HUDEP-2 (cell line): ENCODE results near the gene SMLR1.
A peak's percentile ranks its signal among the peaks of the same experiment; 100 is the strongest.

Source experiments
- DNase-seq, 76 experiments: peaks; one replicate each; lab custom pipeline; 2025; ENCODE audit not compliant: unreplicated experiment in 76 of 76; lab: John Stamatoyannopoulos, UW

The SMLR1 gene

DNA sequence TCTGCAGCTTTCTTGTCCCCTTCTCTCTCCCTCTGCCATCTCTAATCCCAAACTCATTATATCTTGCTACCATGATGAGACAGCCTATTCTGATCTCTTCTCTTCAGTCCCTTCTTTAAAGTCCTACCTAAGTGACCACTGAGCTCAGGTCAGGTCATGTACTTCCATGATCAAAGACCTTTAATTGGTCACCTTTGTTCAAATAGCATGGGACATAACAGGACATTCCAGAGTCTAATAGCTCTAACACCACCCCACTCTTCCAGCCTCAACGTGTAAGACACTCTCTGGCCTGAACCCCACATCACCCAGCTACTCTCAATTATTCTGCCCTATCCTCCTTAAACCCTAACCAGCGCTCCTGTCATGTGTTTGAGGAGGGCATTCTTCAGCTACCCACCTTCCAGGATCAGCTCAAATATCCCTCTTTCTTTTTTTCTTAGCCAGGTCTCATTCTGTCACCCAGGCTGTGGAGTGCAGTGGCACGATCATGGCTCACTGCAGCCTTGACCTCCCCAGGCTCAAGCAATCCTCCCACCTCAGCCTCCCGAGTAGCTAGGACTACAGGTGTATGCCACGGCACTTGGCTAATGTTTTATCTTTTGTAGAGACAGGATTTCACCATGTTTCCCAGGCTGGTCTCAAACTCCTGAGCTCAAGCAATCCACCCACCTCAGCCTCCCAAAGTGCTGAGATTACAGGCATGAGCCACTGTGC lies 2.1 kb upstream of the SMLR1 start:
- no peak for DNase-seq

DNA sequence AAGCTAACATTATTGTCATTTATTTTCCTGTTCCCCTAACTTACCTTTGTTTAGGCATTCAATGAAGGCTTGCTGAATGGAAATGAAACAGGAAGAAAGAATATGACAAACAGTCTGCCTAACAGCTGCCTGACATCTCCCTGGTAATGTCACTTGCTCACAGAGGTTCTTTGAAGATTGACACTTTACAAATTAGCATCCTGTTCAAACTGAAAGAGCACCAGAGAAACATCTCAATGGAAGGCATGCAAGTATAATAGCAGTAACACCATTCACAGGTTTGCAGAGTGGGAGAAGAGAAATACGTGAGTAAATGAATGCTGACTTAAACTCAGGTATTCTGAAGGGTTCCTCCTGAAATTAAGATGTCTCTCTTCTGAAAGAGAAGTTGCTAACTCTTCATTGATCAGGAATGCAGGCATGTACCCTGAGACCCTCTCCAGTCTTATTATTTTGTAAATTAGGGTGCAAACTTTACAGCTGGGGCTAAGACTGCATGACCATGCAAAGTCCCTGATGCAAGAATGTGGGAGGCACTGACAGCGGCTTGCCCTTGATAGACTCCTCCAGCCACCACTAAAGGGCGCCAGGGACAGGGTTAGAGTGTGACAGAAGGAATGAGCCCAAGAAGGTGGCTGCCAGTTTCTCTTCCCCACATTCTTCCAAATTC lies 1.3 kb upstream of the SMLR1 start:
- no peak for DNase-seq

DNA sequence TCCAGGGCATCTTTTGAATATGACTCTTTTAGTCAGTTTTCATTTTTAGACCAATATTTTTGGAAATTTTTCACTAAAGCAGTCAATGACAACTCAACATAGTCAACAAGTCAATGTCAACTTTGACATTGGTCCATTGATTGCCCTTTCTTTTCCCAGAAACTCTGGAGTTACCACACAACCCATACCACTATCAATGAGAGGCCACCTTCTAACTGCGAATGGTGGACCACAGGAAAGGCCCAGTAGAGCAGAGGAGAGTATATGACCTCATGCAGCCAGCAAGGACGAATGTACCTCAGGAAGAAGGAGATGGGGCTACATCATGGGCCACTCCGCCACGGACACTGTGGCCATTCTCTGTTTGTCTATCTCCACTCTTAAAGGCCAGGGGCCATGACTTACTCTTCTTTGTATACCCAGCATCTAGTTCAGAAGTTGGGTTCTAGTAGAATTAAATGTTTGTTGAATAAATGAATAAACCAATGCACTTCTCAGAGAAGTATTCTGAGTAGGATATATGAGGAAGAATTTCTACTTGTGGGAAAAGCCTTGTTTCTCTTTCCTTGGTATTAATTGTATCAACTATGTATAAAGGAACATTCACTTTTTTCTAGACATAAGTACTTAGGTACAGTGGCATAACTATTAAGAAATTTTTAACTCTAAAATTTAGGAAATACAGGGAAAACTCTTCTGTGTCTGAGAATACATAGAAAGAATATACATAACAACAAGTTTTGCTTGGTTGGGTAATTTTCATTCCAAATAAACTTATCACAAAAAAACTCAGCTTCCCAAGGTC lies 562 bp upstream of the SMLR1 start:
- DNase-seq: no peak

DNA sequence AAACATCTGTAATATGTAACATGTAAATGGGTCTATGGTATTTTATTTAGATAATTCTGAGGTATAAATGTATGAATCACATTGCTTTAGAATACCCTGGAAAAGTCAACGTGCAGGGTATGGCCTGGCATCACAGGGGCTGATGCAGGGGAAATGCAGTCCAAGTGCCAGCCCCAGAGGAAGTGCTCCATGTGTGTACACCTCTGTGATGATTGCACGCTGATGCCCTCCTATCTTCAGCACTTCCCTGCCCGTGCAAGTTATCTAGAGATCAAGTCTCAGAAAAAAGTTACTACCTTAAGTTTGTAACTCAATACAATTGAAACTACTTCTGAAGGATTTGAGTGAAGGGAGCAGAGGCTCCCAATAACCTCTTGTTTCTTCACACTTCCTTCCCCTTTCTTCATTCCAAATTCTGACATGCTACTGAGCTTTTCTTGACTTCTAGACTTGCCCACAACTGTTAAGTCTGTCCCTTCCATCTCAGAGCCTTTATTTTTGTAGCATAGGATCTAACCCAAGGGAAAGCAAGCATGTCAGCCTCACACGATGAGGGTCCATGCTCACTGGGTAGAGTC lies 2.2 kb downstream of the SMLR1 start:
- peak in 1 of 76 experiments; percentile 4 for DNase-seq

DNA sequence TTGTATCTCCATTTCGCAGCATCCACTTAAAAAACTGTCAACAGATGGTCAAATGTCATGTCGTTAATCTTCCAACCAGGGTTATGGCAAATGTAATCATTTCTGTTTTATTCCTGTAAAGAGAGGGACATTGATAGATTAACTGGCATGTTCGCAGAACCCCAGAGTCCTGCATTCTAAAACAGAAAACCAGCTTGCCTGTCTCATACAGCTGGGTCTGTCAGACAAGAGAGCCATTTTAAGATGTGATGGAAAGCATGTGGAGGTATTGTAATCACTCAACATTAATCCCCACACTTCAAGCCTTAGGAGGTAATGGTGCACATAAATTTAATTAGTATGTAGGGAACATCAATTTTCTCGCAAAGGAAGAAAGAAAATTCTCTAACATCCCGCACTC lies 4.4 kb downstream of the SMLR1 start:
- no peak for DNase-seq

DNA sequence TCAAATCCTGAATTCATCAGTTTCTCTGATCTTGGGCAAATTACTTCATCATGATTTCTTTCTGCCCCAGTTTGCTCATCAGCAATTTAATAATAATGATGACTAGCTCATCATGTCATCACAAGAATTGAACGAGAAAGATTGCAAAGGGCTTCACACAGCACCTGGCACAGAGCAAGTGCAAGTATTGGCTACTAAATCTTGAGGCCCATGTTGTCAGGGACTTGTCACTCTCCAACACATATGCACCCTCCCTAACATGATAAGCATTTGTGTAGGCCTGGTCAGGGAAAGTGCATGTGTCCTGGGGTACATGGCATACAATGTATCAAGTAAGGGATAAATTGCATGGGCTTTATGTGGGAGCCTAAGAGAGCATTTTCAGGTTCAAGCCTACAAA lies 6.4 kb downstream of the SMLR1 start:
- no peak for DNase-seq

DNA sequence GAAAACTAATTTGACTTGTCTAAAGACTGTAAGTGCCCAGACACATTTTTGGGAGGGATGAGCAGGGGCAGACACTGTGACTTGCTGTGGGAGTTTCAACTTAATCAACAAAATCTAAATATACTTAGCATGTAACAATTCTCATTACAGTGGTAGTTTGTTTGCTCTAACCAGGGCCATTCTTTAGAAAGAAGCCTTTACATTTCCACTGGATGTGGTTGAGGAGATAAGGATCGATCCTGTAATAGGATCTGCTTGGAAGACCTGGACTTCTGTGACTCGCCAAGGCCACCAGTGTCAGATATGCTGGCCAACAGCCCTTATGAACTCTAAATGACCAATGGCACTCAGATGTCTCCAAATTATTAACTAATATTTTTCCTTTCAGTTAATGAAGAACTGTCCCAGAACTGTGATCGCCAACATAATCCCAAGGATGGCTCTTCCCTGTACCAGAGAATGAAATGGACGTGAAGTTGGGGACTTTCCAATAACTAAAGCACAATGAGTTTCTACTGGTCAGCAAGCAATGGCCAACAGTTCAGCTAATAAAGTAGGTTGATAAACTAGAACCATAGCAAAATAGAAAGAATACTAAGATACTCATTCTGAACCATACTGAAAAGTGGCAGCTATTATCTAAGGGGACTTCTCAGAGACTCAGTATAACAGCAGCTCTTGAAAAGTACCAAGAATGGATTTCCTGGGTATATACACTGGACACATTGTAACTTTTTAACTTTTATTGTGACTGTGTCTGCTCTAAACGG lies 7.5 kb downstream of the SMLR1 start:
- no peak for DNase-seq

DNA sequence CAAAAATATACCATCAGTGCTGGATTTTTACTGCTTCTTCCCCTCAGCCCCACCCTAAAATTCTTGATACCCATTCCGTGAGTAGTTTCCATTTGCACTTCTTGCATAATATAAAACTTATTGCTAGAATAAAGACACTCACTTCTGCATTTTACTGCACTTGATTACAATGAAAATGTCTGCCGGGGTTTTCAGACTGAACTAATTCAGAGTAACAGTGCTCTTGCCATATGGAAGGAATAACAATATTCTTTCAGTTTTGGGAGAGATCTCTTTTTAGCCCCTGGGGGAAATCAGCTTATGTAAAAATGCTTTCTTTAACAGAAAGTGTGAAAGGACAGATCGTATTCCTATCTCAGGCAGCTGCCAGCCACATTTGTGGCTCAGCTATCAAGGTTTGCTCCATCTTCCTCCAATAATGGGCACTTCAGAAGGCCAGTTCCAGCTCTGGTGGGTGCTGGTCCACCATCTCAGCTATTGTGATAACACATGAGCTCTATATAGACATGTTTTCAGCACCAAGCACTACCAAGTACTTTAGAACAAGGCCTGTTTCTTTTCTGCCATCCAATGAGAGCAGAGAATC lies 8.9 kb downstream of the SMLR1 start:
- DNase-seq: no peak

DNA sequence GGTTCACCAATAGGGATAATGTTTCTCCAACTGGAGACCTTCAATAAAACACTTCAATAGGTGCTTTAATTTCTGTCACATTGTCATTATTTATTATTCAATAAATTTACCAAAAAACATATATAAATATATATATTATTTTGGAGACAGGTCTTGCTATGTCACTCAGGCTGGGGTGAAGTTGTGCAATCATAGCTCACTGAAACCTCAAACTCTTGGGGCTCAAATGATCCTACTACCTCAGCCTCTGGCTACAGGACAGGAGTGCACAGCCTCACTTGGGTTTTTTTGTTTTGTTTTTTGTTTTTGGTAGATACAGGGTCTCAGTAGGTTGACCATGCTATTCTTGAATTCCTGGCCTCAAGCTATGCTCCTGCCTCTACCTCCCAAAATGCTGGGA lies 9.9 kb downstream of the SMLR1 start:
- DNase-seq: no peak

DNA sequence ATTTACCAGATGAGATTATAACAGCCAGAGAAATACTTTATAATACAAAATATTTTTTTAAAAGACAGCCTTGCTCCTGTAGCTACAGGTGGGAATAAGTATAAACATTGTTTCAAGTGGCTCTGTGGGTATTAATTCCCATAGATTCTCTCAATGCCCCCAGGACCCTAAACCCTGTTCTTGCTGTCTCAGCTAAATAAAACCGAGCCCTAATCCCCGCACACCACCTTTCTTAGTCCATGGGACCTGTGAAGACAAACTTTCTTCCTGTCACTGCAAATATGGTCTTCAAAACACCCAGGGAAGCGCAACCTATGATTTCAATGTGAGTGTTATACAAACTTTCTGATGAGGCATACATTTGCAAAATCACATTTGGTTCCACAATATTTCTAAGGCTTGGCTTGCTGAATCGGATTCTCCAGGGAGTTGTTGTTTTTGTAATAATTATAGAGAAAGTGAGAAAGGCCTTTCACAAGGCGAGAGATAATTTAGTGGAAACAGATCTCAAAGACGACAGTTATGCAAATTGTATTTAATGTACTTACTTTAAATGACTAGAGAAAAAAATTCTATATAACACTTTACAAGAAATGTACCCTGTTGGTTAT lies 11.1 kb downstream of the SMLR1 start:
- no peak for DNase-seq

DNA sequence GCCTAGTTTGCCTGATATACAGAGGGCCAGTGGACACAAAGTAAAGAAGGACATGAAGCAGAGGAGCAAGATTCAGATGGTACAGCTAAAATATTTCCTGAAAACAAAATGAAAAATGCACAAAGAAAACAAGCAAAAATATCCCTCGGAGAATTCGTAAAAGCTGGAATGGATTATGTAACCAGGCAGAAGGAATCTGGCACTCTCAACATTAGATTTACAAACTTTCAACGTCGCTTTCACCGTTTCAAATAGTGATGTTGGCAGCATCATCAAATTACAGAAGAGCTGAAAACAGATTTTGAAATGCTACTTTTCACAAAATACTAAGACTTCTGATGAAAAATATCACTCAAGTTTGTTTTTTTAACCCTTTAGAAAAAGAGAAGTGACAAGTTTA lies 11.7 kb downstream of the SMLR1 start:
- no peak for DNase-seq

DNA sequence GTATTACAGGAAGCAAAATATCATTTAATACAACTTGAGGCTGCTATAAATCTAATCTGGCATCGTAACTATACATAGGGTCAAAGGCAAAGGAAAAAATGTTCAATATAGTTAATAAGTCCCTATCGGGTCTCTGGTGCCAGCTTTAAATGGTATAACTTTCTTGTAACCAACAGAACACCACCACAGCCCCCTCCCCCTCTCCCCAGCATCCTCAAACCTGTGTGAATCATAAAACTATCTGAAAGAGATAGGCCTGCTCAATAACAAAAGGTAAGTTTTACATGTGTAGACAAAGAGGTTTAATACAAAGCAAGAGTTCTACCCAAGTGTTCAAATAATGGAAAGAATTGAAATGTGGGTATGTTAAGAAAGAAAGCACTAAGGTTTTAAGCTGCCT lies 12.2 kb downstream of the SMLR1 start:
- no peak for DNase-seq

DNA sequence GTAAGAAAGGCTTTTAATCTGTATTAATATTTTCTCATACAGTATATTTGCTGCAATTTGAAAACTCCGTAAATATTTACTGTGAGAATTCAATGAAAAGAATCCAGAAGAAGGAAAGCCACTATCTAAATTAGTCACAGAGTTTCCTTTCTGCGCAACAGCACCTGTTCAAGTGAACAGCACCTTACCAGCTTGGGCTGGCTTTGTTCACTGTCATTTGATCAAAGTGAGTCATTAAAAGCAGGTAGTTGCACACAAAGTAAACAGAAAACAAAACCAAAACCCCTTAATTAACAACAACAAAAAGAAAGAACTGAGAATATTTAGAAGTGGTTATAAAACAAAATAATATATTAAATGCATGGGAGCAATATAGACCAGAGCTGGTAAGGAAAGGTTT lies 12.8 kb downstream of the SMLR1 start:
- no peak for DNase-seq

DNA sequence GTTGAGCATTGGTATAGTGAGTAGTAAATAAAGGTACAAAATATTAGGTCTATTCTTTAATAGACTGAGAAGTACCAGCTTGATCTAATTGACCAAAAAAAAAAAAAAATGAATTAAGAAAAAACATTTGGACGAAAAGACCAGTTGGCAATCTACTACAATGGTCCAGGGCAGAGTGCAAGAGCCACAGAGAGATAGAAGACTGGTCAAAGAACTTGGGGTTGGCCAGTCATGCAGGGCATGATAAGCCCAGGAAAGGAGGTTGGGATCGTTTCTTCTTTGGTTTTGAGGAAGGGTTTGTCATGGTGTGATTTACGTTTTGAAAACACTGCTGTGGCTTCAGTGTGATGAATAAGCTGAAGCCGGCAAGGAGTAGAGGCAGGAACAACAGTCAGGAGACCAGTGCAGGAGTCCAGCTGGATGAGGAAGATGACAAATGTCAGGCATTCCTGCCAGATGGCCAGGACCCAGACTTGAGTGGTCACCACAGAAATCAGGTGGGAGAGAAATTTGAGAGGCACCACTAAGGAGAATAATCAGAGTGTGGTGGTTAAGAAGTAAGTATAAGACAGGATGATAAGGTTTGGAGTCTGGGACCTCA lies 14.0 kb downstream of the SMLR1 start:
- DNase-seq: no peak

DNA sequence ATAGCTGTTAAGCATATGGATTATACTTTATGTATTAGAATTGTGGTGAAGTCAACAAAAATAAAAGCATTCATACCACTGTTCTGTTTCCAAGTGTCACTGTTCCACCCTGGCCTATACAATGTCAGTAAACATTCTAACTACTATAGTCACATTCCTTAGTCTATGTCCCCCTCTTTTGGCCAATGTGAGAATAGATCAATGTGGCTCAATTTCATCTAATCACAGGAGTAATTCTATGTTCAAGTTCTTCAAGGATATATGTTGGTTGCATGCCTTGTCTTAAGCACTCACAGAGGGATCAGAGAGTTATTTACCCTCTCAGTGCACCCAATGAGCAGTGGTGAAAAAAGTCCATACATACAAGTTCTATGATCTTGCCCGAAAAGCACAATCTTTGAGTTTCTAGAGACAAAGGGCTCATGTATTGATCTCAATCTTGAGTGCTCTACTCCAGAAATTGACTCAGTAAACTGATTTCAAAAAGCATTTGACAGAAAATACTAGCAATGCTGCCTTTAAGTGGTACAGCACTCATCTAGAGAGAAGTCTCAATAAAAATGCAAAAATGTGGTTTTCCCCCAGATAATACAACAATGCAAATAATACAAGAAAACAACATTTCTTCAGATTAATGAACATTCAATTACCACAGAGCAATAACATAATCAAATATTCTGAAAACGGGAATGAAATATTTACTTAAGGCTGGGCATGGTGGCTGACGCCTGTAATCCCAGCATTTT lies 16.5 kb downstream of the SMLR1 start:
- DNase-seq: peak in 26 of 76 experiments; percentile 4 to 62 (median 32)

DNA sequence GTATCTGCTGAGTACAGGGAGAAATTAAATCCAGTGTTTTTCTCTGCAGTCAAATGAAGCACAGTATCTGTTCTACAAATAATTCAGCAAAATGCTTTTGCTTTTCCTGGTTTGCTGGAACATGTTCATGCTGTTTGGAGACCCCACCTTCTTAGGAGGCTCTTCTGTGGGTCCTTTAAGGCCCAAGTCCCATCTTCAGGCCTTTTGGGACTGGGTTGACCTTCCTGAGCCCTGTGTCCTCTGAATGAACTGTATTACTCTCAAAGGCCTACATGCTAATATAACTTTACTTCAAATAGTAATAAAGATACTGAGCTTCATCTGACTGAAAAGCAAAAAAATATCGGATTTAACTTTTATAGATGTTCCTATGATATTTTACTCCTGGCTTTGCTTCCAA lies 19.3 kb downstream of the SMLR1 start:
- no peak for DNase-seq

DNA sequence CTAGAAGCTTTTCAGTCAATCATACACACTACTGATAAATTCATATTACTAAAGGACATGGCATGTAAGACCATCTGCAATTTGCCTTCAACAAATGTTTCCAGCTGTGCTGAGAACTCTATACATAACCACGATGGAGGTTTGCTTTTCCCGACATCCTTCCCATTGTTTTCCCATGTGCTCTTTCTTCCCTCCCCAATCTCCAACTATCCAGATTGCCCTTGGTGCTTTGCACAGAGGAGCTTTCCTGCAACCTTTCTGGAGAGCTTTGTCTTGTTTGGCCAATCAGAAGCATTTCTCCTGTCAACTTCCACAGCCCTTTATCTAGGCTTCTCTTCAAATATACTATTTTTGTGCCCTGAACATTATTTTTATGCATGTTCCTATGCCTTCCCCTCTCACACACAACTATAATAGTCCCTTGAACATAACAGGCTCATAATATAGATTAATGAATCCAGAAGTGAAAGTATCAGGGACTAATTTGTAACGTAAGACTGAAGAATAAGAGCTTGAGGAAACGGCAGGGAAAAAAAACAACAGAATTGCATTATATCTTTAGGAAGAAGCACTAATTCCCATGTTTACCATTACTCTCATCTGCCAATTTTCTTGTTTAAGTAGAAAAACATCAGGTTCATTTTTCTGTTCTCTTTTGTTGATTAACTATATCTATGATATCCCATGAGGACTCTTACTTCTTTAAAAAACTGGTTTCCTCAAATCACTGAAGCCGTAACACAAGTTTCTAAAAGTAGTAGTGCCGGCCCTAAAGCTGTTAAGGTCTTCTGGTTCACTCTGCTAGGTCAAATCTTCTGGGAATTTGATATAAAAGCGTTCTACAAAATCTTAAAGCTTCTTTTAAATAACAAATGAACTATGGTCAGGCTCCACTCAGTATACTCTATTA lies 20.1 kb downstream of the SMLR1 start:
- no peak for DNase-seq

DNA sequence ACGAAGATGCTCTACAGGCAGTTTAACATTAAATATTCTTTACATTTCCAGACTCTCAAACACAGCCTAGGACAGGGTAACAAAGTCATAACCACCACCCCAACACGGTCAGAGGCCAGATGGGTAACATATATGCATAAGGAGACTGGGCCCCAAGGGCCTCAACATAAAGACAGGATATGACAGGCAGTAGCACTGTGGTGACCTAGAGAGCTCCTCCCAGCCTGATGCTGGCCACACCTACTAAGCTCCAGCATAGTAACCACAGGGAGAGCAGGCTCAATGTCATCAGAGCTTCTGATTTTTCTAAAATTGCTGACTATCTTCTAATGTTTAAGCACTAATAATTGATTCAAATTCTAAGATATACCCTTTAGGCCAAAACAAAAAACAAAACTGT lies 21.7 kb downstream of the SMLR1 start:
- DNase-seq: peak in 3 of 76 experiments; percentile 5 to 7 (median 6)
